ENCODE measurements around the gene CASK. TPM values are rescaled to one million over a fixed set of nuclear protein-coding genes. Genes with fewer than 3 reads are reported as not detected.

Gene CASK
- total RNA-seq, 2 donors from 2014 or later: 19.7 to 20.4 TPM

GRCh38 chrX:41887691-41888090, 35.7 kb downstream of the CASK start:
- H3K27ac ChIP-seq: no peak overlapping the region

GRCh38 chrX:41885724-41886123, 37.6 kb downstream of the CASK start:
- DNase-seq (ENCODE audit: low spot score): no peak
- no peak for TF ChIP-seq POLR2A (IDR thresholded peaks at IDR 0.05)
- no peak for TF ChIP-seq POLR2AphosphoS5 (IDR thresholded peaks at IDR 0.05)
- TF ChIP-seq CTCF (IDR thresholded peaks at IDR 0.05): no peak
- WGBS: 100% methylated on average over 1 of the region's 1 CpG
- H3K4me3 ChIP-seq: no peak overlapping the region
- H3K4me1 ChIP-seq (replicated peaks): no peaks in the 10 kb centered on the region
- no peaks in the 10 kb centered on the region for H3K27me3 ChIP-seq (replicated peaks; ENCODE audit: insufficient read depth)
- no peaks in the 10 kb centered on the region for H3K9me3 ChIP-seq
- no peaks in the 10 kb centered on the region for H3K36me3 ChIP-seq
- no peak overlapping the region for H3K27ac ChIP-seq
- intact Hi-C loops (cut with DNase I): no loop called here

More at GRCh38 chrX:41887691-41888090, 35.7 kb downstream of the CASK start:
- Histone ChIP-seq H3K4me3 (no peak overlapping the region), H3K36me3 (no peaks in the 10 kb centered on the region), H3K27me3 (replicated peaks; ENCODE audit: insufficient read depth) (no peaks in the 10 kb centered on the region), H3K4me1 (replicated peaks) (no peaks in the 10 kb centered on the region), H3K9me3 (no peaks in the 10 kb centered on the region)
- no peak for TF ChIP-seq POLR2A (IDR thresholded peaks at IDR 0.05)
- TF ChIP-seq CTCF (IDR thresholded peaks at IDR 0.05): no peak
- TF ChIP-seq POLR2AphosphoS5 (IDR thresholded peaks at IDR 0.05): no peak
- WGBS: 57% methylated on average over 1 of the region's 1 CpG
- intact Hi-C loops (cut with DNase I): no loop called here
- no peak for DNase-seq (ENCODE audit: low spot score)

GRCh38 chrX:41881166-41881565, 42.2 kb downstream of the CASK start:
- no peak overlapping the region for H3K4me3 ChIP-seq
- H3K36me3 ChIP-seq: no peaks in the 10 kb centered on the region
- intact Hi-C loops (cut with DNase I): no loop called here
- TF ChIP-seq POLR2A (IDR thresholded peaks at IDR 0.05): no peak
- no peak for TF ChIP-seq POLR2AphosphoS5 (IDR thresholded peaks at IDR 0.05)
- no peak for TF ChIP-seq CTCF (IDR thresholded peaks at IDR 0.05)
- H3K27ac ChIP-seq: no peak overlapping the region
- H3K4me1 ChIP-seq (replicated peaks): no peaks in the 10 kb centered on the region
- DNase-seq (ENCODE audit: low spot score): no peak
- no peaks in the 10 kb centered on the region for H3K9me3 ChIP-seq
- 89% methylated on average over 1 of the region's 1 CpG for WGBS
- H3K27me3 ChIP-seq (replicated peaks; ENCODE audit: insufficient read depth): no peaks in the 10 kb centered on the region

- no peak for DNase-seq (ENCODE audit: low spot score)
- no peaks in the 10 kb centered on the region for H3K27me3 ChIP-seq (replicated peaks; ENCODE audit: insufficient read depth)
- TF ChIP-seq CTCF (IDR thresholded peaks at IDR 0.05) (no peak), POLR2A (IDR thresholded peaks at IDR 0.05) (no peak), POLR2AphosphoS5 (IDR thresholded peaks at IDR 0.05) (no peak)
- H3K4me3 ChIP-seq: no peak overlapping the region
- H3K9me3 ChIP-seq: no peaks in the 10 kb centered on the region
- no peak overlapping the region for H3K27ac ChIP-seq
- H3K36me3 ChIP-seq: no peaks in the 10 kb centered on the region
- no peaks in the 10 kb centered on the region for H3K4me1 ChIP-seq (replicated peaks)
- intact Hi-C loops (cut with DNase I): no loop called here
- 54% methylated on average over 2 of the region's 2 CpGs for WGBS
Observed at GRCh38 chrX:41877167-41877566, 46.2 kb downstream of the CASK start.

- no peak overlapping the region for H3K27ac ChIP-seq
- H3K36me3 ChIP-seq: no peaks in the 10 kb centered on the region
- no peak for DNase-seq (ENCODE audit: low spot score)
- H3K4me1 ChIP-seq (replicated peaks): no peaks in the 10 kb centered on the region
- intact Hi-C loops (cut with DNase I): no loop called here
- H3K9me3 ChIP-seq: no peaks in the 10 kb centered on the region
- no peak for TF ChIP-seq POLR2AphosphoS5 (IDR thresholded peaks at IDR 0.05)
- TF ChIP-seq CTCF (IDR thresholded peaks at IDR 0.05): no peak
- no peak for TF ChIP-seq POLR2A (IDR thresholded peaks at IDR 0.05)
- no peaks in the 10 kb centered on the region for H3K27me3 ChIP-seq (replicated peaks; ENCODE audit: insufficient read depth)
- WGBS: 100% methylated on average over 1 of the region's 1 CpG
- H3K4me3 ChIP-seq: no peak overlapping the region
Observed at GRCh38 chrX:41875142-41875541, 48.2 kb downstream of the CASK start.

All from prostate gland (tissue), 2 donors.